Epithelial cell of esophagus (primary cell): ENCODE measurements around the gene POTEI.
"Not testable (repeated sequence)": the region's sequence is repeated elsewhere in the genome, so short reads cannot be mapped to it uniquely, and the experiment has no call there.

Source experiments
- DNase-seq: peaks from one replicate; pipeline ENCODE4 v3.0.0; 2010; ENCODE audit warnings: low read depth
- H3K4me3 ChIP-seq: 2 replicates; pipeline ENCODE4 v1.5.1; 2011; ENCODE audit warnings: mild to moderate bottlenecking, low read length, control low read depth

Gene POTEI

DNA sequence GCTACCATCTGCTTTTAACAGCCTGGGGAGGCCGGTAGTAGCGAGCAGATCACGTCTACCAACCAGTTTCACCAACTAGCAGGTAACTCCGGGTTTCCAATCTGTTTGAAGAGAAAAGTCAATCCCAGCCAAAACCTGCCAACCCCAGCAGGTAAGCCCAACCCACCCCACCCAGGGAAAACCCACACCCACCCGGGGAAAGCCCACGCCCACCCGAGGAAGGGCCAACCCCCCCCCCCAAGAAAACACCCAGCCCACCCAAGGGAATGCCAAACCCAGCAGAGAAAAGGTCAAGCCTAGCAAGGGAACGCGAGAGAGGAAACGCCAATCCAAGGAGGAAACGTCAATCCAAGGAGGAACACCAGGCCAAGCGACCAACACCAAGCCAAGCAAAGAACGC lies at the start of gene POTEI:
TSS of gene POTEI (minus strand) at position 101 of the 400 bp plus-strand sequence. CDS start at position 8, 93 bp downstream.
- not testable (repeated sequence) for H3K4me3 ChIP-seq, DNase-seq

DNA sequence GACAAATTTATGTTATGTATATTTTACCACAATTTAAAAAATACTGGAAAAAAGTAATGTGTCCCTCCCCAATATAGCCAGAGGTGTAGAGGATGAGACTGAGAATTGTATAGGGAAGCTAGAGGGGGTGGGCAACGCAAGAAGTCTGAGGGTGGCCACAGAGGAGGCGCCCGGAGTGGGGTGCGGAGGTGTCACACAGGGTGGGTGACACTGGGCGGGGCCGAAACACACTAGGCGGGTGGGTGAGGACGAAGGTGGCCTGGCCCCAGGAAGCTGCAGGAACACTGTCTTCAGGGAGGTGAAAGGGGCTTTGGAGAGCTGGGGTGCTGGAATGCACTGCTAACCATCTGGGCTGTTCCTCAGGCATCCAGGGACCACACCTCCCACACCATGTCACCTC lies 47.3 kb upstream of the POTEI start:
- H3K4me3 ChIP-seq: not testable (repeated sequence)

GRCh38 chr2:130554178-130554577 lies 45.0 kb upstream of the POTEI start:
- not testable (repeated sequence) for H3K4me3 ChIP-seq, DNase-seq

More for the DNA sequence above, 47.3 kb upstream of the POTEI start:
- DNase-seq: not testable (repeated sequence)

DNA sequence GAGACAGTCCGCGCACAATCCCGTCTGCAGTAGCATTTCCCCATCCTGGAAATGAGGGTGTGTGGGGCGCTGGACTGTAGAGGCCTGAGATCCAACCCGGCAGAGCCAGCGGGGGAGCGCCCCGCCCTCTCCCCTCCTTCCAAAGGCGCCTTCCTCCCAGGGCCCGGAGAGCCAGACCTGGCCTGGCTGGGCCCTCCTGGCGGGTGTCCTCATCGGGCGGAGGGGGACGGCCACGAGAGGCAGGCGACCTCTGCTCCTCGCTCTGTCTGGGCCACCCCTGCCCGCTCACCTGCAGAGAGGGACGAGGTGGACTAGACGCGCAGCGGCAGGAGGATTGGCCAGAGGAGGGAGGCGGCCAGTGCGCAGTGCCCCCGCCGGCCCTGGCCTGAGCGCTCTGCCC lies 40.3 kb upstream of the POTEI start:
- DNase-seq, H3K4me3 ChIP-seq: not testable (repeated sequence)

DNA sequence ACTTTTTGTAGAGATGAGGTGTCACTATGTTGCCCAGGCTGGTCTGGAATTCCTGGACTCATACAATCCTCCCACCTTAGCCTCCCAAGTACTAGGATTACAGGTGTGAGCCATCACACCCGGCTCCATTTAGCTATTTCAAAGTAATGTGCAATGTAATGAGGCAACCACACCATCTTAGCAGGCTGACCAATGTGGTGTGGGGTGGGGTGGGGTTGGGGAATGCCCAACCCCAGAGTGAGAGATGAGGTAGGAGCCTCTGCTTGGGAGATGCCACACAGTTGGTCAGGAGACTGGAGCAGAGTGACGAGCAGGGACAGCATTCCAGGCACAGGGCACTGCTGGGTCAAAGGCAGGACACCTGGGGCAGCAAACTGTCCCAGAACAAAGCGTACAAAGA lies 39.3 kb upstream of the POTEI start:
- not testable (repeated sequence) for H3K4me3 ChIP-seq, DNase-seq

DNA sequence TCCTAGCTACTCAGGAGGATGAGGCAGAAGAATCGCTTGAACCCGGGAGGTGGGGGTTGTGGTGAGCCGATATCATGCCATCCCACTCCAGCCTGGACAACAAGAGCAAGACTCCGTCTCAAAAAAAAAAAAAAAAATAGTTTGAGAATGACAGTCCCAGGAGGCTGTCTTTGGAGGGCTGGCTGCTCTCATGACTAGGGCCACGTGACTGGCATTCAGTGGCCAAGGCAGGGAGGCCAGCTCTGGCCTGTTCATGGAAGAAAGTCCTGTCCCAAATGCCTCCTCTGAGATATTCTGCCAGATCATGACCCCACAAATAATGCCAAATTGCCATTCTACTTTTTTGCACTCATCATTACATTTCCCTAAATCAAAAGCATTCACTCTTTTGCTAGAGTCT lies 35.9 kb upstream of the POTEI start:
- not testable (repeated sequence) for H3K4me3 ChIP-seq, DNase-seq

- not testable (repeated sequence) for DNase-seq, H3K4me3 ChIP-seq
Observed at GRCh38 chr2:130543785-130544528, 34.8 kb upstream of the POTEI start.

GRCh38 chr2:130542789-130543188 lies 33.7 kb upstream of the POTEI start:
- DNase-seq: not testable (repeated sequence)

DNA sequence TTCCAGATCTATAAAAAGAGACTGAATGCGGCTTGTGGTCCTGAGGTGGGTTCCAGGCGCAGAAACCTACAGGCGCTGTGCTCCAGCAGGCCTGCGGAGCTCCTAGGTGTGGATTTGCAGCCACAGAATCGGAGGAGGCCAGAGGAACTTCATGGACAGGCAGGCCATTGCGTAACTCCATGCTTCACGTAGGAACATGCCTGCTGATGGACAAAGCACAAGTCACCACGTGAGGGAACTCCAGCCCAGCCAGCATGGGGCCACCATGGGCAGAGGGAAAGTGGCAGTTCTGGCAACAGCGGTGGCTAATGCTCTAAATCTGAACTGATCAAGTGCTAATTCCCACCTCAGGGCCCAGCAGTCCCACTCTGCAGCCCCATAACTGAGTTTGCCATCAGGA lies 29.1 kb upstream of the POTEI start:
- H3K4me3 ChIP-seq, DNase-seq: not testable (repeated sequence)

More at GRCh38 chr2:130542789-130543188, 33.7 kb upstream of the POTEI start:
- not testable (repeated sequence) for H3K4me3 ChIP-seq

DNA sequence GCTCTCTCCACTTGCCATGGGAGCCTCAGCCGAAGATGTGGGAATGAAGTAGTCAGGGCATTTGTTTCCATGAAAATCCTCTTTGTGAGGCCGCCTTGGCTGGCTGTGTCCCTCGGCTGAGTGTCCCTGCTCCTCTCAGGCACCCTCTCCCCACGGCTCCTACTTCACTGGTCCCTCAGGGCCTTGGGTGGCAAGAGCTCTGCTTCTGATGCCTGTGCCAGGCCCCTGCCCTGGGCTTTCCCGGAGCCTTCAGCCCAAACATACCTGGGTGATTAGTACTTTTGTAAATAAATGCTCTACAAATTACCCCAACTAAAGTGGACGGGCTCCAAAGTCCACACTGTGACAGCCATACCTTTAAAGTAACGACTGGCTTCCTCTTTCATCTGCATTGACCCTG lies 27.5 kb upstream of the POTEI start:
- not testable (repeated sequence) for H3K4me3 ChIP-seq, DNase-seq

GRCh38 chr2:130531672-130532071 lies 22.5 kb upstream of the POTEI start:
- H3K4me3 ChIP-seq, DNase-seq: not testable (repeated sequence)

DNA sequence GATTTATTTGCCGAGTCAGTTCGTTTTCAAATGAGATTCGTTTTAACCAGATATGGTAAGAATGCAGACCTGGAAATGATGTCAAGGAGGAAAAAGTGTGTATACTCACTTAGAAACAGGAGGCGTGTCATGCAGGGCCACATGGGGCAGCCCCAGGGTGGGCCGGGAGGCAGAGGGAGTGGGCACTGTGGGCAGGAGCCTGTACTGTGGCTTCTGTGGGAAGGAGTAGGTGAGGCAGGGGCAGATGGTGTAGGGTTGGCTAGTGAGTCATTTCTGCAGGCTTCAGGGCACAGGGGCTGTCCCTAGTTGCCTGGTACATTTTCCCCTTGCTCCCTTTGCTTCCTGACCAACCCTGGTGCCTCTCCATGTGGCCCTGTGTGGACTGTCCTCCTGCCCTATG lies 22.1 kb upstream of the POTEI start:
- not testable (repeated sequence) for DNase-seq, H3K4me3 ChIP-seq

DNA sequence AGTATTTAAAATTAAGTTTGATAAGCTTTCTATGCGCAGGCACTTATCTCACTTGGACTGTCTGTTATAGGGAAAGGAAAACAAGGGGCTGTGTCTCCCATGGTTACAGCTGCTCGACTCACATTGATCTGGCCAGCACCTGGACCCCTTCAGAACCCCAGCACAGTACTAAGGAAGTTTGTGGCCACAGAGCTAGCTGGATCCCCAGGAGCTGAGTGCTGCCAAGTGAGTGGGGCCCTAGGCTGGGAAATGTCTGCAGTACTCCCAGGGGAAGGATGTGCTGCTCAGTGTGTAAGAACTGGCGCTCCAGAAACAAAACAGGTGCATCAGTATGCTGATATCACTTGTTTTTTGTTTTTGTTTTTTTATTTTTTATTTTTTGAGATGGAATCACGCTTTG lies 21.1 kb upstream of the POTEI start:
- DNase-seq, H3K4me3 ChIP-seq: not testable (repeated sequence)

- H3K4me3 ChIP-seq, DNase-seq: not testable (repeated sequence)
Observed at GRCh38 chr2:130529545-130529944, 20.4 kb upstream of the POTEI start.

- DNase-seq, H3K4me3 ChIP-seq: not testable (repeated sequence)
Observed at GRCh38 chr2:130527365-130527967, 18.3 kb upstream of the POTEI start.

GRCh38 chr2:130522390-130522789 lies 13.3 kb upstream of the POTEI start:
- not testable (repeated sequence) for DNase-seq, H3K4me3 ChIP-seq

DNA sequence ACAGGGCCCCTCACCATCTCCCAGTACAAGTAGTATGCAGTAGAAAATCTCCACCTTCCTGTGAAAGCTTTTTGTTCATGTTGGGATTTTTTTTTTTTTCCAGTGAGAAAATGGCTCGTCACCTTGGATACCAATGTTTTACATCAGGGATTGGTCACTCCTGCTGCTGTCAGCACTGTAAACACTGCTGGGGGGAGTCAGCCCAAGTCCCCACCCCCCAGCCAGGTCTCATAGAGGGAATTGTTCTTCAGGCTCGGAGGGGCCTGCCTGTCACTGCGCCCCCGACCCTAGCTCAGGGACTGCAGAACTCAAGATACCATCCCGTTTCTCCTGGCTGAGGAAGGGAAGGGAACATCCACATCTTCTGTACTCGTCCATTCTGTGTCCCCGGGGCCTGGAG lies 11.9 kb upstream of the POTEI start, which contains the start of gene CFC1B:
TSS of gene CFC1B (plus strand) at position 231 of the 400 bp plus-strand sequence. CDS start 263 bp downstream, outside the sequence.
- not testable (repeated sequence) for H3K4me3 ChIP-seq, DNase-seq

- not testable (repeated sequence) for DNase-seq
Observed at GRCh38 chr2:130518516-130519106, 9.5 kb upstream of the POTEI start.

GRCh38 chr2:130511747-130512451 lies 2.8 kb upstream of the POTEI start:
- H3K4me3 ChIP-seq, DNase-seq: not testable (repeated sequence)

More at GRCh38 chr2:130518516-130519106, 9.5 kb upstream of the POTEI start:
- H3K4me3 ChIP-seq: not testable (repeated sequence)
